Measurements from ENCODE around the gene EPAS1.
A peak's percentile ranks its signal among the peaks of the same experiment; 100 is the strongest.

The EPAS1 gene

DNA sequence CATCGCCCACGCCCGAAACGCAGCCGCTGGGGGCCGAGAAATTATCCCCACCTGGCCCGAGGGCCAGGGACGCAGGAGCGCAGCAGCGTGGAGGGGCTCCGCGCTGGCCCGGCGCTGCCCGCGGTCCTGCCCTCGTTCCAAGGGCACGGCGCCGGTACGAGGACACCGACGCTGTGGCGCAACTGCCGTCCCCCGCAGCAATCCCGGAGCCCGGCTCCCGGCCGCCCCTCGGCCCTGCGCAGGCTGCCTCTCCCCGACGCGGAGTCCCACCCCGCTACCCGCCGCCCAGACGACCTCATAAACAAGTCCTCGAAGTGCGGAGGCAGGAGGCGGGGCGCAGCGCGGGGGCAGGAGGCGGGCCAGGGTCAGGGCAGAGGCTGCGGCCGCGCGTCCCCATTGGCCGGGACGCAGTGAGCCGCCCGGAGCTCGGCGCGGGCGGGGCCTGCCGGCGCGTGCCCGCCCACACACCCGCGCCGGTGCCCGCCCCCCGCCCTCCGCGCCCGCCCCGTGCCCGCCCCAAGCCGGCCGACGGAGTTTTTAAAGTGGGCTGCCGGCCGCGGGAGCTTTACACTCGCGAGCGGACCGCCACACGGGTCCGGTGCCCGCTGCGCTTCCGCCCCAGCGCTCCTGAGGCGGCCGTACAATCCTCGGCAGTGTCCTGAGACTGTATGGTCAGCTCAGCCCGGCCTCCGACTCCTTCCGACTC lies at the start of gene EPAS1:
TSS of gene EPAS1 (plus strand) at position 568 of the 706 bp plus-strand sequence. CDS start 505 bp downstream, outside the sequence.
- peak within 1 kb of the TSS; percentile 88 to 95 for H3K9ac ChIP-seq (ENCODE audit: low read depth in 1 of 2, low read length in 2 of 2)
- H3K9me3 ChIP-seq (ENCODE audit: control insufficient read depth in 2 of 2, low read length in 2 of 2) = no peaks in the 10 kb centered on the region

DNA sequence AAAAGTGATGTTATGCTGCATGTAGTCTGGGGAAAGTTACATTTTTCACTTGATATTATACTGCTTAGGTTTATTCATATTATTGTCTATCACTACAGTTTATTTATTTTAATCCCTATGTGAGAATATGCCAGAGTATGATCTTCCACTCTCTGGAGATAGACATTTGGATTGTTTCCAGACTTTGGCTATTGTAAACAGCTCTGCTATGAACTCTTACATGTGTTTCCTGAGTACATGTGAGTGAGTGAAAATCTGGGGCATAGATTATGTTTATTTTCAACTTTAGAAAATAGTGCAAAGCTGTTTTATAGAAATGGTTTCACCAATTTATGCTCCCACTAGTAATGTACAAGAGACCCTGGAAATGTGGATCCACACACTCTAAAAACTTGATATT lies 49.0 kb upstream of the EPAS1 start:
- Histone ChIP-seq H3K27ac (ENCODE audit: low read depth in 2 of 2, low read length in 2 of 2) (no peak overlapping the region), H3K4me3 (ENCODE audit: low read length in 2 of 2) (no peak overlapping the region), H3K36me3 (ENCODE audit: control insufficient read depth in 2 of 2, insufficient read depth in 2 of 2, low read length in 2 of 2) (no peaks in the 10 kb centered on the region), H3K4me1 (ENCODE audit: control insufficient read depth in 2 of 2, insufficient read depth in 2 of 2, low read length in 2 of 2) (no peaks in the 10 kb centered on the region), H3K27me3 (ENCODE audit: control insufficient read depth in 2 of 2, insufficient read depth in 2 of 2, low read length in 2 of 2) (no peaks in the 10 kb centered on the region), H3K9ac (ENCODE audit: low read depth in 1 of 2, low read length in 2 of 2) (no peak overlapping the region), H3K9me3 (ENCODE audit: control insufficient read depth in 2 of 2, low read length in 2 of 2) (no peaks in the 10 kb centered on the region)

More for the DNA sequence above, at the start of gene EPAS1:
- H3K4me1 ChIP-seq (ENCODE audit: control insufficient read depth in 2 of 2, insufficient read depth in 2 of 2, low read length in 2 of 2) = peaks cover 3 to 34% of the 10 kb centered on the region in 2 donors
- no peaks in the 10 kb centered on the region for H3K36me3 ChIP-seq (ENCODE audit: control insufficient read depth in 2 of 2, insufficient read depth in 2 of 2, low read length in 2 of 2)
- peak within 1 kb of the TSS; percentile 92 to 96 for H3K27ac ChIP-seq (ENCODE audit: low read depth in 2 of 2, low read length in 2 of 2)
- no peaks in the 10 kb centered on the region for H3K27me3 ChIP-seq (ENCODE audit: control insufficient read depth in 2 of 2, insufficient read depth in 2 of 2, low read length in 2 of 2)
- peak within 1 kb of the TSS; percentile 79 to 89 for H3K4me3 ChIP-seq (ENCODE audit: low read length in 2 of 2)

DNA sequence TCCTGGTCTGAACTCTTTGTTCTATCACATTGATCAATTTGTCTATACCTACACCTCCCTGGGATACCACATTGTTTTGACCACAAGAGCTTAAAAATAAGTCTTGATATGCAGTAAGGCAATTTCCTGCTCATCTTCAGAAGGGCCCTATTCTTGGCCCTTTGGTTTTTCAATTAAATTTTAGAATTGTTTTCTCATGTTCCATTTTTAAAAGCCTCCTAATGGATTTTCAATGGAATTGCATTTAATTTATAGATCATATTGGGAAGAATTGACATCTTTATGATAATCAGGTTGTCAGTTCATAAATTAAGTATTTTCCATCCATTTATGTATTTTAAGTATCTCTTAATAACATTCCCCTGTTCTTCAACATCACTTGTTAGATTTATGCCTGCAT lies 47.6 kb upstream of the EPAS1 start:
- H3K9ac ChIP-seq (ENCODE audit: low read depth in 1 of 2, low read length in 2 of 2) = no peak overlapping the region
- H3K27me3 ChIP-seq (ENCODE audit: control insufficient read depth in 2 of 2, insufficient read depth in 2 of 2, low read length in 2 of 2) = no peaks in the 10 kb centered on the region
- no peaks in the 10 kb centered on the region for H3K9me3 ChIP-seq (ENCODE audit: control insufficient read depth in 2 of 2, low read length in 2 of 2)
- no peak overlapping the region for H3K27ac ChIP-seq (ENCODE audit: low read depth in 2 of 2, low read length in 2 of 2)
- no peak overlapping the region for H3K4me3 ChIP-seq (ENCODE audit: low read length in 2 of 2)
- H3K36me3 ChIP-seq (ENCODE audit: control insufficient read depth in 2 of 2, insufficient read depth in 2 of 2, low read length in 2 of 2) = no peaks in the 10 kb centered on the region
- H3K4me1 ChIP-seq (ENCODE audit: control insufficient read depth in 2 of 2, insufficient read depth in 2 of 2, low read length in 2 of 2) = no peaks in the 10 kb centered on the region

DNA sequence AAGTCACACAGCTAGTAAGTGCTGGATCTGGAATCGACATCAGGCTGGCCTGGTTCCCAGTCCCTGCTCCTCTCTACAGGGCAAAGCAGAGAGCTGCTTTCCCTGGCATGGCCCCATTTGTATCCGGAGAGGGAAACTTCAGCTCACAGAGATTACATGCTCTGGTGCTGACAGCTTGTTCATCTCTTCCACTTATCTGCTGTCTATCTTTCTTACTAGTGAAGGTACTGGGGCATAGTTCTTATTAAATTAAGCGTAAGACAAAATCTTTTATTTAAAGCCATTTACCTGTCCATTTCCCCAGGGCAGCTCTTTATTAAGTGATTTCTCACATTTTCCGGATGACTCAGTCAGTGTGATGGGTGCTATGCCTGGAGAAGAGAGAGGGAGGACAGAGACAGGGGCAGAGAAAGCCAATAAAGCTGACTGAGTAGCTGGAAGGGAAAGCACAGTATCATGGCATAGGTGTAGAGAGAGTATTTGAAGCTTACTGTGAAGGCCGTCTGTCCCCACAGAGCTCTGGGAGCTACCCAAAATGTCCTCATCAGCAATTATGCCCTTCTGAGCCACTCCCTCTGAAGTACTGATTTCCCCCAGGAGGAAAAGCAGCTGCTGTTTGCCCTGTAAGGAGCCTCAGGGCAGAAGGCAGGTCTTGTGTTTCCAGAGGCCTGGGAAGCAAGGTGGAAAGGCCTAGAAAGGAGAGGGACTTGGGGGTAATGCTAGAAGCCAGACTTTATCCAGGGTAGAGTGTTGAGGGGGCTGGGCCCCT lies 44.1 kb upstream of the EPAS1 start:
- Histone ChIP-seq H3K27ac (ENCODE audit: low read depth in 2 of 2, low read length in 2 of 2) (no peak overlapping the region), H3K9me3 (ENCODE audit: control insufficient read depth in 2 of 2, low read length in 2 of 2) (no peaks in the 10 kb centered on the region), H3K4me1 (ENCODE audit: control insufficient read depth in 2 of 2, insufficient read depth in 2 of 2, low read length in 2 of 2) (no peaks in the 10 kb centered on the region), H3K4me3 (ENCODE audit: low read length in 2 of 2) (no peak overlapping the region), H3K36me3 (ENCODE audit: control insufficient read depth in 2 of 2, insufficient read depth in 2 of 2, low read length in 2 of 2) (no peaks in the 10 kb centered on the region), H3K27me3 (ENCODE audit: control insufficient read depth in 2 of 2, insufficient read depth in 2 of 2, low read length in 2 of 2) (no peaks in the 10 kb centered on the region), H3K9ac (ENCODE audit: low read depth in 1 of 2, low read length in 2 of 2) (no peak overlapping the region)

DNA sequence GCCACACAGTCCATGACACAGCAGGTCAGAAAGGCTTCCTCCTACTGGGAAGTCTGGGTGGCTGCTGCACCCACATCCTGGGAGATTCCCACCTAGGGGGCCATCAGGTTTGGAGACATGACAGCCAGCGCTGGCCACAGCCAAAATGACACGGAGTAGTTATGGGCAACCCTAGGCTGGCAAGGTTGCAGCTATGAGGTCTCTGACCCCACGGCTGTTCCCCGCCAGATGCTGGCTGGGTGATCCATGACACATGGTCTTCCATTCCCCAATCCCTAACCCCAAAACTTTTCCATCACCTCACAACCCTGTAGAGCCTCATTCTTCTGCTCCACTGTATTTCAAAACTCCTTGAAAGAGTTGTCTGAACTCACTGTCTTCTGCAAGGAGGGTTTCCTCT lies 42.7 kb upstream of the EPAS1 start:
- Histone ChIP-seq H3K36me3 (ENCODE audit: control insufficient read depth in 2 of 2, insufficient read depth in 2 of 2, low read length in 2 of 2) (no peaks in the 10 kb centered on the region), H3K9ac (ENCODE audit: low read depth in 1 of 2, low read length in 2 of 2) (no peak overlapping the region), H3K4me3 (ENCODE audit: low read length in 2 of 2) (no peak overlapping the region), H3K27me3 (ENCODE audit: control insufficient read depth in 2 of 2, insufficient read depth in 2 of 2, low read length in 2 of 2) (no peaks in the 10 kb centered on the region), H3K27ac (ENCODE audit: low read depth in 2 of 2, low read length in 2 of 2) (no peak overlapping the region), H3K9me3 (ENCODE audit: control insufficient read depth in 2 of 2, low read length in 2 of 2) (no peaks in the 10 kb centered on the region), H3K4me1 (ENCODE audit: control insufficient read depth in 2 of 2, insufficient read depth in 2 of 2, low read length in 2 of 2) (peaks cover 0 to 2% of the 10 kb centered on the region in 2 donors)

DNA sequence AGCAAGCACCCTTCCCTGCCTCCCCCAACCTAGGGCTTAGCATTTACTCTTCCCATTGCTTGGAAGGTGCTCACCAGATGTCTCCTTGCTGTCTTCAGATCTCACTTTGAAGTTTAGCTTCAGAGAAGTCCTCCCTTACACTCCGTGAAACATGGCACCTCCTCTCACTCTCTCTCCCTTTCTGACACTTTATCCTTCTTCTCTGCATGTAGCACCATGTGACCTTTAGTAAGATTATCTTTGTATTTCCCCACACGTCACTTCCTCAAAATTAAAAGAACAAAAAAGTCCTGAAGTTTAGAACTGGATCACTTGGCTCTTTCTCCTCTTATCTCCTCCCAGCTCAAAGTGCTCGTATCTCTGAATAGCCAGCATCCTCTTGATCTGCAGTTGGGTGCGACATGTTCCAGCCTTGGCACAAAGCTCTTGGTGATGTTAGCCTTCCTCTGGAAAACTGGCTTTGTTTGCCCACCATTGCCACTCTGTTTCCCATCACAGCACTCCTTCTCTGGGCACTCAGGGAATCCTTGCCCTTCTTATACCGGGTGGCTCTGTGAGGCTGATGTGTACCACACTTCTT lies 40.6 kb upstream of the EPAS1 start:
- no peak overlapping the region for H3K4me3 ChIP-seq (ENCODE audit: low read length in 2 of 2)
- H3K9me3 ChIP-seq (ENCODE audit: control insufficient read depth in 2 of 2, low read length in 2 of 2) = no peaks in the 10 kb centered on the region
- H3K27me3 ChIP-seq (ENCODE audit: control insufficient read depth in 2 of 2, insufficient read depth in 2 of 2, low read length in 2 of 2) = no peaks in the 10 kb centered on the region
- peaks cover 0 to 3% of the 10 kb centered on the region in 2 donors for H3K4me1 ChIP-seq (ENCODE audit: control insufficient read depth in 2 of 2, insufficient read depth in 2 of 2, low read length in 2 of 2)
- no peaks in the 10 kb centered on the region for H3K36me3 ChIP-seq (ENCODE audit: control insufficient read depth in 2 of 2, insufficient read depth in 2 of 2, low read length in 2 of 2)
- H3K27ac ChIP-seq (ENCODE audit: low read depth in 2 of 2, low read length in 2 of 2) = no peak overlapping the region
- H3K9ac ChIP-seq (ENCODE audit: low read depth in 1 of 2, low read length in 2 of 2) = no peak overlapping the region

DNA sequence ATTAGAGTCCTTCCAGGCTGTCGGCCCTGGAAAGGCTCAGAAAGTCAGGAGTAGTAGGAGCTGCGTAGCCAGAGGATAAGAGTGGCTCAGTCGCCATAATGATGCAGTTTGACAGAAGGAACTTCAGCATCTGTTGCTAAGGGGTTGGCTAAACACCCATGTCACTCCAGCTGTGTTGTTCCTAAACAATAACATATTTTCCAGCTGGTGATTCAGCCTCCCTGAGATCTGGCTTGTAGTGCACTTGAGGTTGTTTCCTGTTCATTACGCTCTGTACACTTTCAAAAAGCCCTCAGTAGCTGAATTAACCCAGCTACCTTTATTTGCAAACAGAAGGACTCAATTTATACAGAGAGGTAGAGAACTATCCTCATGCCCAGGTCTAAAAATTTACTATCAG lies 39.7 kb upstream of the EPAS1 start:
- peak overlapping the region in 1 of 2 donors; percentile 24 for H3K27ac ChIP-seq (ENCODE audit: low read depth in 2 of 2, low read length in 2 of 2)
- H3K4me3 ChIP-seq (ENCODE audit: low read length in 2 of 2) = no peak overlapping the region
- no peaks in the 10 kb centered on the region for H3K27me3 ChIP-seq (ENCODE audit: control insufficient read depth in 2 of 2, insufficient read depth in 2 of 2, low read length in 2 of 2)
- H3K9ac ChIP-seq (ENCODE audit: low read depth in 1 of 2, low read length in 2 of 2) = no peak overlapping the region
- no peaks in the 10 kb centered on the region for H3K36me3 ChIP-seq (ENCODE audit: control insufficient read depth in 2 of 2, insufficient read depth in 2 of 2, low read length in 2 of 2)
- H3K9me3 ChIP-seq (ENCODE audit: control insufficient read depth in 2 of 2, low read length in 2 of 2) = no peaks in the 10 kb centered on the region
- H3K4me1 ChIP-seq (ENCODE audit: control insufficient read depth in 2 of 2, insufficient read depth in 2 of 2, low read length in 2 of 2) = peaks cover 0 to 3% of the 10 kb centered on the region in 2 donors

DNA sequence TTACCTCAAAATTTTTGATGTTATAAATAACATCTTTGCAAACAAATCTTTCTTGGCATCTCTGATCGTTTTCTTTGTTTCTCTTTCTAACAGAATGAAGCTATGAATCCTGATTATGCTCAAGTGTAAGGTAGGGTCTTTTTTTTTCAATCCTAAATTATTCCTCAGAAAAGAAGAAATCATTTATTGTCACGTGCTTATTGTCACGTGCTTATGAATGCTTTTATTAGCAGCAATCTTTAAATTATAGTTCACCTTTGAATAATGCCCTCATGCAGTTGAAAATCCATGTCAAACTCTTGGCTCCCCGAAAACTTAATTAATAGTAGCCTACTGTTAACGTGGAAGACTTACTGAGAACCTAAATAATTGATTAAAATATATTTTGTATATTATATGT lies 39.2 kb upstream of the EPAS1 start:
- Histone ChIP-seq H3K9me3 (ENCODE audit: control insufficient read depth in 2 of 2, low read length in 2 of 2) (no peaks in the 10 kb centered on the region), H3K27me3 (ENCODE audit: control insufficient read depth in 2 of 2, insufficient read depth in 2 of 2, low read length in 2 of 2) (no peaks in the 10 kb centered on the region), H3K36me3 (ENCODE audit: control insufficient read depth in 2 of 2, insufficient read depth in 2 of 2, low read length in 2 of 2) (no peaks in the 10 kb centered on the region), H3K27ac (ENCODE audit: low read depth in 2 of 2, low read length in 2 of 2) (peak overlapping the region in 1 of 2 donors; percentile 24), H3K9ac (ENCODE audit: low read depth in 1 of 2, low read length in 2 of 2) (no peak overlapping the region), H3K4me3 (ENCODE audit: low read length in 2 of 2) (no peak overlapping the region), H3K4me1 (ENCODE audit: control insufficient read depth in 2 of 2, insufficient read depth in 2 of 2, low read length in 2 of 2) (peaks cover 0 to 3% of the 10 kb centered on the region in 2 donors)

DNA sequence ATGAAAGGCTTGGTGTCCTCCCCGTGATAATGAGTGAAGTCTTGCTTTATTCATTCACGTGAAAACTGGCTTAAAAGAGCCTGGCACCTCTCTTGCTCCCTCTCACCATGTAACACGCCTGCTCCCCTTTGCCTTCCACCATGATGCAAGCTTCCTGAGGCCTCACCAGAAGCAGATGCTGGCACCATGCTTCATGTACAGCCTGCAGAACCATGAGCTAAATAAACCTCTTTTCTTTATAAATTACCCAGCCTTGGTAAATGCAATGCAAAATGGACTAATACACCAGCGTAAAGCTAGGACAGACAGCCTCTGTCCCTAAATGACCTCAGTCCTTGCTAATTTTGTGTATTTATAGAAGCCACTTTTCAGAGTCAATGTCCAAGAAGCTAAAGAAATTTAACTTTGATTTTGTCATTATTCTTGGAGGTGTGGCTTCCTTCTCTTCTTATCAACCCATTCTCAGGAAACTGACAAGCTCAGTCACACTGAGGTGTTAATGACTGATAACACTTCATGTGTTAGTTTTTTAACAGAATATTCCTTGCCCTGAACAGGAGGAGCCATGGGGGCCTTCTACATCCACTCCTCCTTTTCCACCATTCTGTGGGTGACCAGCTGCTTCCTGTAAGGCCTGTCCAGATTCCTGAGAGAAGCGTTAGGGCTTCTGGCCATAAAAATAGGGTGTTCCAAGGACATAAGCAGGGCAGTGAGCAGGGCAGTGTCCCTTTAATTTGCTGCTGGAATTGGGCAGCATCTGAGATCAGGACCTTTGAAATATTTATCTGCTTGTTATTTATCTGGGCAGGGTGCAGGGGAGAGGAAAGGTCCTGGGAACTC lies 38.0 kb upstream of the EPAS1 start:
- H3K36me3 ChIP-seq (ENCODE audit: control insufficient read depth in 2 of 2, insufficient read depth in 2 of 2, low read length in 2 of 2) = no peaks in the 10 kb centered on the region
- no peaks in the 10 kb centered on the region for H3K27me3 ChIP-seq (ENCODE audit: control insufficient read depth in 2 of 2, insufficient read depth in 2 of 2, low read length in 2 of 2)
- peaks cover 0 to 3% of the 10 kb centered on the region in 2 donors for H3K4me1 ChIP-seq (ENCODE audit: control insufficient read depth in 2 of 2, insufficient read depth in 2 of 2, low read length in 2 of 2)
- H3K9ac ChIP-seq (ENCODE audit: low read depth in 1 of 2, low read length in 2 of 2) = no peak overlapping the region
- H3K4me3 ChIP-seq (ENCODE audit: low read length in 2 of 2) = no peak overlapping the region
- H3K27ac ChIP-seq (ENCODE audit: low read depth in 2 of 2, low read length in 2 of 2) = no peak overlapping the region
- H3K9me3 ChIP-seq (ENCODE audit: control insufficient read depth in 2 of 2, low read length in 2 of 2) = no peaks in the 10 kb centered on the region
